Ramos (cell line): Measurements from ENCODE around the gene GNGT2.

Experiments used
- in situ Hi-C: fragments of 300-500 bp; cut with MboI; formaldehyde crosslinking; loops from one replicate; pipeline ENCODE4 v1.14.3; 2022; ENCODE audit warnings: low sequenced_read_pairs; ENCODE audit not compliant: unreplicated experiment

GNGT2 gene

DNA sequence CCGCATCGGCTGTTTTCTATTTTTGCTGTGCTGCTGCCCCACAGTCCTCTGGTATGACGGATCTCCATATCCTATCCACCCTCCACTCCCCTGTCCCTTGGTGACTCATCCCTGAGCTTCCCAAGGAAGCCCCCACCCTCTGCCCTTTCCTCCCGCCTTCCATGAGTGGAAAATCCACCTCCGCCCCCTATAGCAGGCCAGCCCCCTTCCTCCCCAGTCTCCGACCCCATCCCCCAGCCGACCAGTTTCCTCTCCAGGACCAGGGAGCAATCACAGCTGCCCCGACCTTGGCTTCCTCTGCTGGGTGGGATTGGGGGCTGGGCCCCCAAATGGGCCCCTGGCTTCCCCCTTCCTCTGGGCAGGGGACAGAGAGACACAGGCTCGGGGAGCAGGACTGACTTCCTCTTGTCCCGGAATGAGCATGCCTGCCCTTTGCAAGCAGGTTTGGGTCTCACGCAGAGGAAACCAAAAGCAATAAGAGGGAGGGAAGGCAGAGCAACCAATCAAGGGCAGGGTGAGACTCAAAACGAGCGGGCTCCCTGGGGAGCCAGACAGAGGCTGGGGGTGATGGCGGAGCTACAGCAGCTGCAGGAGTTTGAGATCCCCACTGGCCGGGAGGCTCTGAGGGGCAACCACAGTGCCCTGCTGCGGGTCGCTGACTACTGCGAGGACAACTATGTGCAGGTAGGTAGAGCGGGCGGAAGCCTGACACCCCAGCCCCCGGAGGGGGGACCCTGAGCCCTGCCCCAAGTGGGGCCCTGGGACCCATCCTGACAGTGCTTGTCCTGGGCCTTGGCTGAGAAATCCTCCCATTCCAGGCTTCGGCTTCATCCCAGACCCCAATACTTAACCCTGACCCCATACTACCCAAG lies at the start of gene GNGT2, which contains the start of gene ABI3:
Gene GNGT2, minus strand, starts transcription at position 417 of the 872 bp plus-strand sequence. CDS start 3,152 bp downstream, outside the sequence.
Gene ABI3, plus strand, starts transcription at position 550 of the 872 bp plus-strand sequence. Its CDS starts 18 bp downstream, at position 568.
- in situ Hi-C loops: no loop called here

DNA sequence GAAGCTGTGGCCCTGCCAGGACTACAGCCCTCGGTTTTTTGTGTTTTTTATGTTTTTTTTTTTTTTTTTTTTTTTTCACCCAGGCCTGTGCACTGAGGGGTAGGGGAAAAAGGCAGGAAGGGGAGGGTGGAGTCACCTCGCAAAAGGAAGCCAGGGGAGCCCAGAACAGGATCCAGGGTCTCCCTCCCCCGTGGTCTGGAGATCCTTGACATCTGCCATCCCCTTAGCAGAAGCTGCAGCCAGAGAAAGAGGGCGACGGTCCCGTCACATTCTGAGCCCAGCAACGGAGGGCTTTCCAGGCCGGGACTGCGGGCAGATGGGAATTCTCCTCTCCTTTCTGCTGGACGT lies 49.3 kb upstream of the GNGT2 start:
- in situ Hi-C loops: no loop called here

DNA sequence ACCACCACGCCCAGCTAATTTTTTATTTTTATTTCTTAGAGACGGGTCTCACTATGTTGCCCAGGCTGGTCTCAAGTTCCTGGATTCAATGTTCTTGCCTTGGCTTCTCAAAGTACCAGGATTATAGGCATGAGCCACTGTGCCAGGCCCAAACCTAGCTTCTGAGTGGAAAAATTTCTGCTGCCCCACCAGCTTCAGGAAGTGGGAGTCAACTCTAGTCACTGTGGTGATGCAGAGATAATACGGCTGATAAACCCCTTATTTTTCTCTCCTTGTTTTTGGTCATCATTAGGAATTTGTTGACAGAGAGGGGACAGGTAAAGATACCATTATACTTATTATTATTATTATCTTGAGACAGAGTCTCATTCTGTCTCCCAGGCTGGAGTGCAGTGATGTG lies 48.0 kb upstream of the GNGT2 start:
- in situ Hi-C loops: no loop called here

DNA sequence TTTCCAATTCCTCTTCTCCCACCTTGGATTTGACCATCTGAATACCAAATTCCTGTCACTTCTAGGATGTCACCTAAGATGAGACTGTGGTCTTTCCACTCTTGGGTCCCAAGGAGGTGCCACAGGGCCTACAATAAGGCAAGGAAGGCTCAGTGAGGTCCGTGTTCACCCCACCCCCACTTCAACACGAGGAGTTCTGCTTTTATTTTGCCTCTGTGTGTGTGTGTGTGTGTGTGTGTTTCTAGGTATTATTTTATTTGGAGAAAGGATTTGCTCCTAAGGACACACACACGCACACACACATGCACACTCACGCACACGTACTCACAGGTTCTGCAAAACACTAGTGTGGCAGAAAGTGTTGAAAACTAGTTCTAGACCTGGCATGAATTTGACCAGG lies 44.8 kb upstream of the GNGT2 start:
- in situ Hi-C loops: no loop called here

DNA sequence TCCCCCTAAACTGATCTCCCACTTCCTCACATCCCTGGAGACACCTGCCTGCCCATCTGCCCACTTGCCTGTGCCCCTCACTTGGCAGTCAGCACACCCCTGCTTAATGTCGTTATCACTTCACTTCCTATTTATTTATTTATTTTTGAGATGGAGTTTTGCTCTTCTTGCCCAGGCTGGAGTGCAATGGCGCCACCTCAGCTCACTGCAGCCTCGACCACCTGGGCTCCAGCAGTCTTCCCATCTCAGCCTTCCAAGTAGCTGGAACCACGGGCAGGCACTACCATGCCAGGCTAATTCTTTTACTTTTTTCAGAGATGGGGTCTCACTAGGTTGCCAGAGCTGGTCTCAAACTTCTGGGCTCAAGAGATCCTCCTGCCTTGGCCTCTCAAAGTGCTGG lies 43.7 kb upstream of the GNGT2 start:
- in situ Hi-C loops: no loop called here

DNA sequence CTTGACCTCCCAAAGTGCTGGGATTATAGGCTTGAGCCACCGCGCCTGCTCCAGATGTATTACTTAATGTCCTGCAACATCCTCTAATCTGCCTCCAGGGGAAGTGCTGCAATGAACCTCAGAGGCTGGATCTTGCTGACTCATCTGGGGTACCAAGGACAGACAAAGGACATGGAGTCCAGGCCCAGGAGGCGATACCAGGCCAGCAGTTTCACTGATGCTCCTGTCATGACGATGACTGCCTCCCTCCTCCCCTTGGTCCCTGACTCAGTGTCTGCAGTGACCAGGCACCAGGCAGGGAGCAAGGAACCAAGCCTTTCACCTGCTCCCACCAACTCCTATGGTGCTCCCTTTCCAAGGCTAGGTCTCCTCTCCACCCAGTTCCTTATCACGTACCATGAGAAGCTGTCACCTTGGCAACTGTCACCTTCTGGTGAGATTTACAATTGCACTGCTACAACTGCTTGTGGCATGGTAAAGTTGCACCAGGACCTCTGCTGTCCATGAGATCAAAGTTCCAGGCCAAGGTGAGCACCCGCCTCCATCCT lies 41.8 kb upstream of the GNGT2 start:
- in situ Hi-C loops: no loop called here

DNA sequence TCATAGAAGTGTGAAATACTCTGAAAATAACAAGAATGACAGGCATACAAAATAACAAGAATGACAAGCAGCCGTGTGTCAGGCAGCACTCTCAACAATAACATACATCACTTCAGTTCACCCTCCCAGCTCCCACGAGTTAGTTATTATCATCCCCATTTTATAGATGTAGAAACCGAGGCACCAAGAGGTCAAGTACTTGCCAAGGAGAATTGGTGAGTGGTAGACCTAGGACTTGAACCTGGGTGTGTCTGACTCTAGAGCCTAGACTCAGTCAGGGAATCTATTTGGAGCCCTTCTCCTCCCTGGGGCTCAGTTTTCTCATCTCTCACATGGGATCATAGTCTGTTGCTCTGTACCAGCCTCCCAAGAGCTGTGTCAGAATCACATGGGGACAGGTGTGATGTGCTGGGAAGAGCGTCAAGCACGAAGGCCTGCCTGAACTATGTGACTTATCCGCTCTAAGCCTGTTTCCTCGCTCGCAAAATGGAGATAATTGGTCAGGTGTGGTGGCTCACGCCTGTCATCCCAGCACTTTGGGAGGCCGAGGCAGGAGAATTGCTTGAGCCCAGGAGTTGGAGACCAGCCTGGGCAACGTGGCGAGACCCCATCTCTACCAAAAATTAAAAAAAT lies 39.6 kb upstream of the GNGT2 start:
- in situ Hi-C loops: no loop called here

DNA sequence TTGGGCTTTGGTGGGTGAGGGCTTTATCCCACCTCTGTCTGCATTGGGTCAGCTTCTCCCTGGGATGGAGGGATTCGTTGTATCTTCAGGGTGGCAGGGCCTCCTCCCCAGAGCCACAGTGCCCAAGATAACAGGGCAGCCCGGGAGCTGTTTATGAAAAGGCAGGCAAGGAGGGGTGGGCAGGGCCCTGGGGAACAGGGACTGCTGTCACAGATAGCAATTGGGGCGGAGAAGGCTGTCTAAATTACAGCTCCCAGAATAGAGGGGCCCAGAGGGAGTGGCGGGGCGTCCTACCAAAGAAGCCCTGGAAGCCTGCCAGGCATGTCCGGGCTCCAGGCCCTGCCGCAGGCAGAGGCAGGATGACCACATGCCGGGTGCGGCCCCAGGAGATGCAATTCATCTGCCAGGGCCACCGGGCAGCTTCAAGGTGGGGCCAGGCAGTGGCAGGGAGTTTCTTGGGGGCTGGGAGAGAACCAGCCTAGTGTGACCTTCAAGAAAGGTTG lies 39.0 kb upstream of the GNGT2 start:
- in situ Hi-C loops: no loop called here

DNA sequence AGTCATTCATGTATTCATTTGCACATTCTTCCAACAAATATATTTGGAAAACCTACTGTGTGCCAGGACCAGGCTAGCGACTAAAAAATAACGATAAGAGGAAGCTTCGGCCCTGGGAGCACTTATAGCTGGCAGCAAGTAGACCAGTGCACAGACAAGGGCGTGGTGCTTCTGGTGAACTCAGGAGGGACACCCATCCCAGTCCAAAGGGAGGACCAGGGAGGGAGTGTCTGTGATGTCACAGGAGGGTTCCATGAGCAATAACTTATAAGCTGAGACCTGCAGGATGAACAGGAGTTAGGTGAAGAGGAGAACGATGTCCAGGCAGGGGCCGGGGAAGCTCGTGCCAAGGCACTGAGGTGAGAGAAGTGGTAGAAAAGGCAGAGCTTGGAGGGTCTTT lies 37.6 kb upstream of the GNGT2 start:
- in situ Hi-C loops: no loop called here

DNA sequence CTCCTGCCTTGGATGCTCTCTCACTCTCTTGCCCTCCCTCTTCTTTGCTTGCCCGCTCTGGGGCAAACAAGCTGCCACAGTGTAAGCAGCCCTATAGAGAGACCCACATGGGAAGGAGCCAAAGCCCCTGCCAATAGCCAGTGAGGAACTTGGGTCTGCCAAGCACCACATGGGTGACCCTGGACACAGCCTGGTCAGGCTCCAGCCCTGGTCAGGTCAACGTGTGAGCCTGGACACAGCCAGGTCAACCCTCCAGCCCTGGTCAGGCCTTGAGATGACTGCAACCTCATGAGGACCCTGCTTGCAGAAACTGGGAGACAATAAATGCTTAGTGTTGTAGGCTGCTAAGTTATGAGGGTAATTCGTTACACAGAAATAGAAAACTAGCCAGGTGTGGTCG lies 34.5 kb upstream of the GNGT2 start:
- in situ Hi-C loops: no loop called here

DNA sequence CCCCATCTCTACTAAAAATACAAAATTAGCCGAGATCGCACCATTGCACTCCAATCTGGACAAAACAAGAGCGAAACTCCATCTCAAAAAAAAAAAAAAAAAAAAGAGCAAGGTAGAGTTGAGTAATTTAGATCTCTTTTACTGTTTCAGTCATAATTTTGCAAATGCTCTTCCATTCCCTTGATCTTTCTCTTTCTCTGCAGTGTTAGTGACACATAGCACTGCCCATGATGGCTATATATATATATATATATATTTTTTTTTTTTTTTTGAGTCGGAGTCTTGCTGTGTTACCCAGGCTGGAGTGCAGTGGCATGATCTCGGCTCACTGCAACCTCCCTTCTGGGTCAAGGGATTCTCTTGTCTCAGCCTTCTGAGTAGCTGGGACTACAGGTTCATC lies 32.4 kb upstream of the GNGT2 start:
- in situ Hi-C loops: no loop called here

DNA sequence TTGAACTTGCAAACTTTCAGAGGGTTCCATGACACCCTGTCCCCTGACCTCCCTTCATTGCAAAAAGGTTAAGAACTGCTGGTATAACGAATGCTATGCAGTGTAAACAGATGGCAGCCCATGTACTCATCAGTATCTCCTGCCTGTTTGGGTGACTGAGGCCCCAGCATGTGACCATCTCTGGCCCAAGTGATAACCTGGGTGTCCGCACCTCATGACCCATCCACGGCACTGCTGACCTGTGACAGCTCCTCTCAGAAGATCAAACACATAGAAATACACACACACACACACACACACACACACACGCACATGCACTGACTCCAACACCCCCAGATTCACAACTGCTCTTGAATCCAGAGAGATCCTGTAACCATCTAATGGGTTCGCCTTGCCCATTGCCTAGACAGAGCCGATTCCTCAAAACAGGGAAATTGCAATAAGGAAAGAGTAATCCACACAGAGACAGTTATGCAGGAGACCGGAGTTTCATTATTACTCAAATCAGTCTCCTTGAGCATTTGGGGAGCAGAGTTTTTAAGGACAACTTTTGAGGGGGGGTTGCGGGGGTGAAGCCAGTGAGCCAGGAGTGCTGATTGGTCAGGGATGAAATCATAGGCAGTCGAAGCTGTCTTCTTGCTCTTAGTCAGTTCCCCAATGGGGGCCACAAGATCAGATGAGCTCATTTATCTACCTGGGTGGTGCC lies 31.5 kb upstream of the GNGT2 start:
- in situ Hi-C loops: no loop called here

DNA sequence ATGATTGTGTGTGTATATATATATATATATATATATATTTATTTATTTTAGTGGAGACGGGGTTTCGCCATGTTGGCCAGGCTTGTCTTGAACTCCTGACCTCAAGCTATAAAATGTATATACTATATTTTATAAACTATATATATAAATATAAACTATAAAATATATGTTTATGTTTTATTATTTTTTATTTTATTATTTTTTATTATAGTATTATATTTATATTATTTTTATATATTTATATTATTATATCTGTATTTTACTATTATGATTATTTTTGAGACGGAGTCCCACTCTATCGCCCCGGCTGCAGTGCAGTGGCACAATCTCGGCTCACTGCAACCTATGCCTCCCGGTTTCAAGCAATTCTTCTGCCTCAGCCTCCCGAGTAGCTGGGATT lies 30.7 kb upstream of the GNGT2 start:
- in situ Hi-C loops: no loop called here

DNA sequence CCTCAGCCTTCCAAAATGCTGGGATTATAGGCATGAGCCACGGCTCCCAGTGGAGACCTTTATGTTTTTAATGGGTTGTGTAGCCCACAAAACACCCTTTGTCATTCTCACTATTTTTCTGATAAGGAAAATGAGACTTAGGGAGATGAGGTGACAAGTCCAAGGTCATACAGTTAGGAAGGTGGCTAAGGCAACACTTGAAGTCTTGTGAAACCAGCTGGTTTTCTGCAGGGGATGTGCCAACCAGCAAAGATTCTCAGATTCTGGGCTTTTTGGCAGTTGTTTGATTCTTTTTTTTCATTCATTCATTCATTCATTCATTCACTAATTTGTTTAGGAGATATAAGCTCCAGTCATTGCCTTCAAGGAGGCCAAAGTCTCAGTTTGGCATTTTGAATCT lies 30.2 kb upstream of the GNGT2 start:
- in situ Hi-C loops: no loop called here

DNA sequence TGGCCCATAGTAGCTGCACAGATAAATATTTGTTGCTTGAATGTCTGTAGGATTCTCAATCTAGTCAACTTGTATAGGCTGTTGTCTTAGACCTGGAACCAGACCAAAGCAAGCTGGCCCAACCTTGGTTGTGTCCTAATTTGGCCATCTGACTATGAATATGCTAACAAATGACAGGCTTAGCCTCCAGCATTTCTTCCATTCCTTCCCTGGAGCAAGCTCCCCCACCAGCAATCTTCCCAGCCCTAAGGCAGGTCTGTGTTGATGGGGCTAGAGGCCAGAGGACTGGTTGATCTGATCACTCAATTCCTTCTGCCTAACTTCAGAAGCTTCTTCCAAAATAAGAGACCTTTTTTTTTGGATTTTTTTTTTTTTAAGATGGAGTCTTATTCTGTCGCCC lies 29.6 kb upstream of the GNGT2 start:
- in situ Hi-C loops: no loop called here

DNA sequence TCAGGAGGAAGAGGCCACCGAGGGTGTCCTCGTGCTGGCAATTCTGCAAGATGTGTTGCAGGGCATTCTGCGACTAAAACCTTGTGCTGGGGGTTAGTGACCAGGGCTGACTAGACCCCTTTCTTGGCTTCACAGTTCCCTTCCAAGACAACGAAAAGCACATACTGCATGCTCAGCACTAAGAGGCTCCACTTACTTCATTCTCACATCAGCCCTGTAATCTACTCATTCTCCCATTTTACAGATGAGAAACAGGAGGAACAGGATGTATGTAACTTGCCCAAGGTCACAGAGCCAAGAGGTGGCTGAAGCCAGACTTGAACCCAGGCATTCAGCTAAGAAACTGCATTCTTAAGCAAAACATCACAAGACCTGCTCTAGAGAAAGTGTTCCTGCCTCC lies 25.5 kb upstream of the GNGT2 start:
- in situ Hi-C loops: no loop called here

DNA sequence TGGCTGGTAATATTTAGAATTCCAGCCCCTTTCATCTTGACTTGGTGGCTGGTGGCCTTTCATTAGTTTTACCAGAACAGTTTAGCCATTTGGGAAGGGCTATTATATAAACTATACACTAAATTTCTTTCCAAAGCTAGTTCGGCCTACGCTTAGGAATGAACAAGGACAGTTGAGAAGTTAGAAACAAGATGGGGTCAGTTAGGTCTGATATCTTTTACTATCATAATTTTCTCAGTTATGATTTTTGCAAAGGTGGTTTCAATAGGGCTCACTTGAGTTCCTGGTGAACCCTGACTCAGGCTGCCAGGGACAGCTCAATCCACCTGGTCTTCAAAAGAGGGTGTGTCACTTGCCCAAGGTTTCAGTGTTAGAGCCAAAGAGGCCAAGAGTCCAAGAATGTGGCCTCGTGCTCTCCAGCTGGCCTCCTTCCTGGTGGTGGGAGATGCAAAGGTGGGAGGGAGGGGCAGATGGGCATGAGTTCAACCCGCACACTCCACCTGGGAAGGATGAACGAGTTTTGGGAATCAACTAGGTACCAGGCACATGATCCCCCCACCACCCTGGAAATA lies 24.2 kb upstream of the GNGT2 start:
- in situ Hi-C loops: no loop called here

DNA sequence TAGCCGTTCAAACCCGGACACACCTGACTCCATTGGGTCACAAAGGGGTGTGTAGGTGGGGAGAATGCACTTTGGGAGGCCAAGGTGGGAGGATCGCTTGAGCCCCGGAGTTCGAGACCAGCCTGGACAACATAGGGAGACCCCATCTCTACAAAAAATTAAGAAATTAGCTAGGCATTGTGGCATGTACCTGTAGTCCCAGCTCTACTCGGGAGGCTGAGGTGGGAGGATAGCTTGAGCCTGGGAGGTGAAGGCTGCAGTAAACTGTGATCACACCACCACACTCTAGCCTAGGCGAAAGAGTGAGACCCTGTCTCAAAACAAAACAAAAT lies 21.2 kb upstream of the GNGT2 start:
- in situ Hi-C loops: no loop called here

DNA sequence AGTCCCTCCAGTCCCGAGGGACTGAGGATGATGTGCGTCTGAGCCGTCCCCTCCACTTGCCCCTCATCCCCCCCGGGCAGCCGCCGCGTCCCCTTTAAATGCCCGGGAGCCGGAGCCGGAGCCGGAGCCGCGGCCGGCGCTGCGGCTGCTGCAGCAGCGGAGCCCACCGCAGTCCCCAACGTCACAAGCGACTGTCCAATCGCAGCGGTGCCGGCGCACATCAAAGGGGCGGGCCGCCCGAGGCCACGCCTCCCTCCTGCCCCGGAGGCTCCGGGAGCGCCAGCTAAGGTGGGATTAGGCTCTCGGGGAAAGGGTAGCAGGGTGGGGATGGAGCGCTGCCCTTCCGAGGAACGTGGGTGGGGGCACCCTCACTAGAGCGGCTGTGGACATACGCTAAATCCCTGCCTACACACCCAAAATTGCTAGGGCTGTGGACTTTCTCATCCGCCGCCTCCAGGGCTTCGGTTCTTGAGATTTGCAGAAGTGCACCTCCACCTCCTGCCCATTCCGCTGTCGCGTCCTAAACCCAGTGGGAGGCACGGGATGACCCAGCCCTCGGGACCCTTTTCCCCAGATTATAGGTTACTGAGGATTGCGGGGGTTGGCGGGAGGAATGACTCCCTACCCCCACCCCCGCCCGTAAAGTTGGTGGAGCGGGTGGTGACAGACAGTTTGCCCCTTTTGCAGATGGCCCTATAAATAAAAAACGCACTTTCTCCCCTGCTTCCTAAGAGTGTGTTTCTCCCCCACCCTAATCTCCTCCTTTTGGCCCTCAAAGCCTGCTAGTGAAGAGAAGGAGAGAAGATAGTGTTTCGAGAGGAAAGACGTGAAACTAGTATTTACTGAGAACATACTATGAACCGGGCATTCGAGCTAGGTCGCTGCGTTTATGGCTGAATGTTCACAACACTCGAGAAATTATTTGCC lies 20.5 kb upstream of the GNGT2 start, which contains the start of gene PHOSPHO1:
Gene PHOSPHO1, minus strand, starts transcription at position 152 of the 927 bp plus-strand sequence. CDS start 4,096 bp downstream, outside the sequence.
- in situ Hi-C loops: no loop called here
